GM23248 (cell line): ENCODE measurements around the gene ETV5. TPM values are rescaled to one million over a fixed set of nuclear protein-coding genes. Genes with fewer than 3 reads are reported as not detected.

Experiments
- DNase-seq: peaks from one replicate; pipeline ENCODE4 v3.0.0-alpha.2; 2015
- H2AFZ ChIP-seq: fragments of 200-600 bp; sonication (generic); 2 replicates; pipeline ENCODE4 v1.6.1; 2016; ENCODE audit warnings: antibody characterized with exemption
- H3F3A ChIP-seq: fragments of 200-600 bp; sonication (generic); 2 replicates; pipeline ENCODE4 v1.6.1; 2016; ENCODE audit warnings: mild to moderate bottlenecking, antibody characterized with exemption, mixed run types; ENCODE audit not compliant: insufficient read depth
- H3K27ac ChIP-seq: fragments of 200-600 bp; sonication (generic); 2 replicates; pipeline ENCODE4 v1.5.1; 2016; ENCODE audit warnings: mild to moderate bottlenecking
- H3K27me3 ChIP-seq: fragments of 200-600 bp; sonication (generic); replicated peaks from 2 replicates; pipeline ENCODE4 v1.6.1; 2016; ENCODE audit warnings: mild to moderate bottlenecking; ENCODE audit not compliant: insufficient read depth
- H3K36me3 ChIP-seq: fragments of 200-600 bp; sonication (generic); 2 replicates; pipeline ENCODE4 v1.6.1; 2016; ENCODE audit warnings: low read depth, mild to moderate bottlenecking
- H3K4me1 ChIP-seq: fragments of 200-600 bp; sonication (generic); 2 replicates; pipeline ENCODE4 v1.6.1; 2016; ENCODE audit warnings: mild to moderate bottlenecking; ENCODE audit not compliant: insufficient read depth
- H3K4me2 ChIP-seq: fragments of 200-600 bp; sonication (generic); one replicate; pipeline ENCODE4 v1.6.1; 2016; ENCODE audit warnings: mild to moderate bottlenecking; ENCODE audit not compliant: unreplicated experiment
- H3K4me3 ChIP-seq: fragments of 200-600 bp; sonication (generic); 2 replicates; pipeline ENCODE4 v1.5.1; 2016; ENCODE audit warnings: mild to moderate bottlenecking
- H3K79me2 ChIP-seq: fragments of 200-600 bp; sonication (generic); 2 replicates; pipeline ENCODE4 v1.6.1; 2016; ENCODE audit warnings: mild to moderate bottlenecking; ENCODE audit not compliant: insufficient read depth
- H3K9ac ChIP-seq: fragments of 200-600 bp; sonication (generic); 2 replicates; pipeline ENCODE4 v1.6.1; 2016; ENCODE audit warnings: mild to moderate bottlenecking
- H3K9me2 ChIP-seq: fragments of 200-600 bp; sonication (generic); 2 replicates; pipeline ENCODE4 v1.6.1; 2016; ENCODE audit warnings: mixed run types, mild to moderate bottlenecking, moderate library complexity; ENCODE audit not compliant: insufficient read depth
- H3K9me3 ChIP-seq: fragments of 200-600 bp; sonication (generic); one replicate; pipeline ENCODE4 v1.6.1; 2017; ENCODE audit warnings: low read depth
- H4K20me1 ChIP-seq: fragments of 200-600 bp; sonication (generic); 2 replicates; pipeline ENCODE4 v1.6.0; 2016; ENCODE audit not compliant: insufficient read depth
- EZH2 ChIP-seq: fragments of 200-600 bp; sonication (generic); IDR thresholded peaks from 2 replicates; pipeline ENCODE4 v1.6.1; 2018; ENCODE audit warnings: antibody characterized with exemption, mild to moderate bottlenecking; ENCODE audit not compliant: insufficient read depth, poor library complexity, severe bottlenecking
- EZH2phosphoT487 ChIP-seq: fragments of 200-600 bp; sonication (generic); IDR thresholded peaks from 2 replicates; pipeline ENCODE4 v1.6.1; 2018; ENCODE audit warnings: antibody characterized with exemption, moderate library complexity, mild to moderate bottlenecking, low read depth; ENCODE audit not compliant: insufficient read depth
- WGBS, 2 experiments: methylation state at CpG; one replicate each; pipeline ENCODE4 v1.1.6; 2015 to 2017; ENCODE audit warnings: low lambda C conversion rate in 2 of 2, low coverage in 1 of 2; ENCODE audit errors: missing lambda C conversion rate in 2 of 2; 5-methylcytosine and 5-hydroxymethylcytosine counted together
- in situ Hi-C: fragments of 300-500 bp; cut with MboI; formaldehyde crosslinking; loops from 2 replicates; pipeline ENCODE4 v1.15.0; 2020
- polyA plus RNA-seq: library from polyadenylated mRNA; unstranded; fragments of >200 nt; fragmentation: Nextera tagmentation; extraction: Ambion mirVana; gene quantifications from 2 replicates; pipeline ENCODE4 v1.2.1, GENCODE V29; 2016
- total RNA-seq: library from RNA; depleted of rRNA; stranded (reverse); fragments of >200 nt; shearing (Covaris generic); gene quantifications from 2 replicates; pipeline ENCODE4 v1.2.3, GENCODE V29; 2014

The ETV5 gene
- total and polyA plus RNA-seq, 2 experiments from 2014 or later = 44.0 to 47.5 TPM

GRCh38 chr3:186088335-186088734 lies 20.6 kb downstream of the ETV5 start:
- H3K27me3 ChIP-seq = no peaks in the 10 kb centered on the region
- no peaks in the 10 kb centered on the region for H3K9me3 ChIP-seq
- no peak for DNase-seq
- no peaks in the 10 kb centered on the region for H3K9me2 ChIP-seq
- H3F3A ChIP-seq = no peaks in the 10 kb centered on the region
- peaks cover 15% of the 10 kb centered on the region; the same call in 1 of the 2 replicates for H3K36me3 ChIP-seq
- TF ChIP-seq EZH2 (no peak), EZH2phosphoT487 (no peak)
- H3K4me1 ChIP-seq = no peaks in the 10 kb centered on the region
- H3K27ac ChIP-seq = no peak overlapping the region
- no peak overlapping the region for H3K9ac ChIP-seq
- 80 to 82% methylated on average over 2 of the region's 2 CpGs for WGBS, 2 experiments
- in situ Hi-C loops = no loop called here
- no peak overlapping the region for H3K4me2 ChIP-seq
- no peak overlapping the region for H3K4me3 ChIP-seq
- H4K20me1 ChIP-seq = no peaks in the 10 kb centered on the region
- H2AFZ ChIP-seq = no peak overlapping the region
- 0 out of 2 replicates have a peak, but pooled peaks cover 6% of the 10 kb centered on the region for H3K79me2 ChIP-seq

GRCh38 chr3:186084264-186084663 lies 24.6 kb downstream of the ETV5 start:
- H3K9me2 ChIP-seq = no peaks in the 10 kb centered on the region
- in situ Hi-C loops = no loop called here
- 96 to 100% methylated on average over 4 of the region's 4 CpGs for WGBS, 2 experiments
- H2AFZ ChIP-seq = no peak overlapping the region
- H3K9me3 ChIP-seq = no peaks in the 10 kb centered on the region
- H3K9ac ChIP-seq = no peak overlapping the region
- H3K27ac ChIP-seq = no peak overlapping the region
- H3F3A ChIP-seq = no peaks in the 10 kb centered on the region
- DNase-seq = no peak
- TF ChIP-seq EZH2phosphoT487 (no peak), EZH2 (no peak)
- H3K4me3 ChIP-seq = no peak overlapping the region
- H3K36me3 ChIP-seq = peaks cover 26% of the 10 kb centered on the region; the same call in 1 of the 2 replicates
- H3K79me2 ChIP-seq = peaks cover 11% of the 10 kb centered on the region; the same call in 1 of the 2 replicates
- no peaks in the 10 kb centered on the region for H4K20me1 ChIP-seq
- H3K27me3 ChIP-seq = no peaks in the 10 kb centered on the region
- H3K4me2 ChIP-seq = no peak overlapping the region
- no peaks in the 10 kb centered on the region for H3K4me1 ChIP-seq

GRCh38 chr3:186083746-186084145 lies 25.1 kb downstream of the ETV5 start:
- H3K9me2 ChIP-seq = no peaks in the 10 kb centered on the region
- TF ChIP-seq EZH2 (no peak), EZH2phosphoT487 (no peak)
- no peak overlapping the region for H3K4me2 ChIP-seq
- H4K20me1 ChIP-seq = no peaks in the 10 kb centered on the region
- peaks cover 11% of the 10 kb centered on the region; the same call in 1 of the 2 replicates for H3K79me2 ChIP-seq
- no peaks in the 10 kb centered on the region for H3K9me3 ChIP-seq
- H3K4me3 ChIP-seq = no peak overlapping the region
- no peak overlapping the region for H3K9ac ChIP-seq
- no peaks in the 10 kb centered on the region for H3K4me1 ChIP-seq
- in situ Hi-C loops = no loop called here
- no peak for DNase-seq
- 95 to 100% methylated on average over 2 of the region's 2 CpGs for WGBS, 2 experiments
- no peak overlapping the region for H2AFZ ChIP-seq
- peaks cover 31% of the 10 kb centered on the region; the same call in 1 of the 2 replicates for H3K36me3 ChIP-seq
- H3K27me3 ChIP-seq = no peaks in the 10 kb centered on the region
- no peaks in the 10 kb centered on the region for H3F3A ChIP-seq
- no peak overlapping the region for H3K27ac ChIP-seq

GRCh38 chr3:186082150-186082549 lies 26.7 kb downstream of the ETV5 start:
- no peaks in the 10 kb centered on the region for H4K20me1 ChIP-seq
- H3K79me2 ChIP-seq = peaks cover 11% of the 10 kb centered on the region; the same call in 1 of the 2 replicates
- no peaks in the 10 kb centered on the region for H3K4me1 ChIP-seq
- in situ Hi-C loops = no loop called here
- no peaks in the 10 kb centered on the region for H3K27me3 ChIP-seq
- H3K4me3 ChIP-seq = no peak overlapping the region
- H3K27ac ChIP-seq = no peak overlapping the region
- H3K9me2 ChIP-seq = no peaks in the 10 kb centered on the region
- DNase-seq = no peak
- TF ChIP-seq EZH2 (no peak), EZH2phosphoT487 (no peak)
- WGBS, 2 experiments = 92 to 93% methylated on average over 8 of the region's 8 CpGs
- no peak overlapping the region for H3K4me2 ChIP-seq
- H3K9me3 ChIP-seq = no peaks in the 10 kb centered on the region
- H3K9ac ChIP-seq = no peak overlapping the region
- H3F3A ChIP-seq = no peaks in the 10 kb centered on the region
- peaks cover 34% of the 10 kb centered on the region; the same call in 1 of the 2 replicates for H3K36me3 ChIP-seq
- H2AFZ ChIP-seq = no peak overlapping the region

- H4K20me1 ChIP-seq = no peaks in the 10 kb centered on the region
- peaks cover 34% of the 10 kb centered on the region; the same call in 1 of the 2 replicates for H3K36me3 ChIP-seq
- H3K27ac ChIP-seq = no peak overlapping the region
- no peaks in the 10 kb centered on the region for H3K27me3 ChIP-seq
- no peak overlapping the region for H2AFZ ChIP-seq
- in situ Hi-C loops = no loop called here
- H3F3A ChIP-seq = no peaks in the 10 kb centered on the region
- WGBS, 2 experiments = 97 to 98% methylated on average over 2 of the region's 2 CpGs
- DNase-seq = no peak
- no peak overlapping the region for H3K4me3 ChIP-seq
- H3K9me2 ChIP-seq = no peaks in the 10 kb centered on the region
- H3K4me2 ChIP-seq = no peak overlapping the region
- no peaks in the 10 kb centered on the region for H3K9me3 ChIP-seq
- H3K9ac ChIP-seq = no peak overlapping the region
- H3K79me2 ChIP-seq = peaks cover 11% of the 10 kb centered on the region; the same call in 1 of the 2 replicates
- no peak for TF ChIP-seq EZH2
- no peak for TF ChIP-seq EZH2phosphoT487
- H3K4me1 ChIP-seq = no peaks in the 10 kb centered on the region
These were observed 27.2 kb downstream of the ETV5 start for GRCh38 chr3:186081678-186082077.
